Activated T-helper 1 cell treated with anti-CD3 and anti-CD28 coated beads, Interleukin-12 subunit alpha, Interleukin-12 subunit beta, Interleukin-2, Interleukin-4 antibody, amounts not matched to agents 30 ng/mL and 10 ng/mL and 1 ng/mL, durations not matched to agents 14 hours and 24 hours and 36 hours (primary cell): ENCODE results near the gene PAK5. TPM values are rescaled to one million over a fixed set of nuclear protein-coding genes. Genes with fewer than 3 reads are reported as not detected.

ENCODE experiments used
- DNase-seq: peaks from one replicate; pipeline ENCODE4 v3.0.0; 2021; ENCODE audit warnings: low spot score
- H3K27ac Mint-ChIP-seq: one replicate; pipeline ENCODE4 v1.8.0; 2021; ENCODE audit warnings: mild to moderate bottlenecking, mixed read lengths
- H3K27me3 Mint-ChIP-seq: one replicate; pipeline ENCODE4 v1.8.0; 2022; ENCODE audit warnings: mild to moderate bottlenecking, moderate library complexity, mixed read lengths; ENCODE audit not compliant: insufficient read depth
- H3K36me3 Mint-ChIP-seq: one replicate; pipeline ENCODE4 v1.8.0; 2021; ENCODE audit warnings: low read depth, mixed read lengths
- H3K4me1 Mint-ChIP-seq: one replicate; pipeline ENCODE4 v1.8.0; 2021; ENCODE audit warnings: low read depth, mixed read lengths
- H3K4me3 Mint-ChIP-seq: one replicate; pipeline ENCODE4 v1.8.0; 2021; ENCODE audit warnings: mild to moderate bottlenecking, moderate library complexity, mixed read lengths
- H3K9me3 Mint-ChIP-seq: one replicate; pipeline ENCODE4 v1.8.0; 2021; ENCODE audit warnings: mixed read lengths
- intact Hi-C: fragments of 100-400 bp; cut with micrococcal nuclease; formaldehyde crosslinking; loops from one replicate; pipeline ENCODE4 v1.15.1; 2024
- total RNA-seq: library from RNA; stranded (reverse); gene quantifications from 2 replicates; pipeline ENCODE4 v1.2.3, GENCODE V29; 2022

PAK5 gene
- total RNA-seq, result not detected in 2 replicates

GRCh38 chr20:9838378-9839295, at the start of gene PAK5:
Gene PAK5, minus strand, starts transcription at chr20:9839076. Its CDS starts 194,748 bp downstream, at chr20:9644328.
- H3K4me3 Mint-ChIP-seq, result no peak within 1 kb of the TSS
- H3K9me3 Mint-ChIP-seq, result no peaks in the 10 kb centered on the region
- H3K36me3 Mint-ChIP-seq, result no peaks in the 10 kb centered on the region
- no peak for DNase-seq
- H3K27ac Mint-ChIP-seq, result no peak within 1 kb of the TSS
- intact Hi-C loops, result no loop called here
- no peaks in the 10 kb centered on the region for H3K4me1 Mint-ChIP-seq
- H3K27me3 Mint-ChIP-seq, result peaks cover 20% of the 10 kb centered on the region

GRCh38 chr20:9887706-9888105, 48.8 kb upstream of the PAK5 start:
- no peaks in the 10 kb centered on the region for H3K9me3 Mint-ChIP-seq
- H3K27me3 Mint-ChIP-seq, result no peaks in the 10 kb centered on the region
- no peak overlapping the region for H3K27ac Mint-ChIP-seq
- no peaks in the 10 kb centered on the region for H3K4me1 Mint-ChIP-seq
- intact Hi-C loops, result no loop called here
- no peaks in the 10 kb centered on the region for H3K36me3 Mint-ChIP-seq
- no peak overlapping the region for H3K4me3 Mint-ChIP-seq
- DNase-seq, result no peak

GRCh38 chr20:9886227-9886626, 47.4 kb upstream of the PAK5 start:
- no peaks in the 10 kb centered on the region for H3K9me3 Mint-ChIP-seq
- no peaks in the 10 kb centered on the region for H3K27me3 Mint-ChIP-seq
- intact Hi-C loops, result no loop called here
- no peaks in the 10 kb centered on the region for H3K4me1 Mint-ChIP-seq
- no peaks in the 10 kb centered on the region for H3K36me3 Mint-ChIP-seq
- H3K27ac Mint-ChIP-seq, result no peak overlapping the region
- DNase-seq, result no peak
- no peak overlapping the region for H3K4me3 Mint-ChIP-seq

GRCh38 chr20:9884666-9885065, 45.8 kb upstream of the PAK5 start:
- Mint-ChIP-seq H3K9me3 (no peaks in the 10 kb centered on the region), H3K4me1 (no peaks in the 10 kb centered on the region)

GRCh38 chr20:9884061-9884460, 45.2 kb upstream of the PAK5 start:
- intact Hi-C loops, result no loop called here
- no peaks in the 10 kb centered on the region for H3K36me3 Mint-ChIP-seq
- no peaks in the 10 kb centered on the region for H3K27me3 Mint-ChIP-seq
- H3K4me3 Mint-ChIP-seq, result no peak overlapping the region
- H3K4me1 Mint-ChIP-seq, result no peaks in the 10 kb centered on the region
- H3K27ac Mint-ChIP-seq, result no peak overlapping the region
- DNase-seq, result no peak
- H3K9me3 Mint-ChIP-seq, result no peaks in the 10 kb centered on the region

More at GRCh38 chr20:9884666-9885065, 45.8 kb upstream of the PAK5 start:
- Mint-ChIP-seq H3K27me3 (no peaks in the 10 kb centered on the region), H3K27ac (no peak overlapping the region), H3K4me3 (no peak overlapping the region), H3K36me3 (no peaks in the 10 kb centered on the region)
- DNase-seq, result no peak
- intact Hi-C loops, result no loop called here

GRCh38 chr20:9877932-9878495, 39.1 kb upstream of the PAK5 start:
- no peaks in the 10 kb centered on the region for H3K36me3 Mint-ChIP-seq
- intact Hi-C loops, result no loop called here
- no peak overlapping the region for H3K27ac Mint-ChIP-seq
- no peak for DNase-seq
- H3K27me3 Mint-ChIP-seq, result no peaks in the 10 kb centered on the region
- H3K4me3 Mint-ChIP-seq, result no peak overlapping the region
- H3K4me1 Mint-ChIP-seq, result no peaks in the 10 kb centered on the region
- H3K9me3 Mint-ChIP-seq, result no peaks in the 10 kb centered on the region

- no peaks in the 10 kb centered on the region for H3K36me3 Mint-ChIP-seq
- intact Hi-C loops, result no loop called here
Observed at GRCh38 chr20:9867196-9867980, 28.5 kb upstream of the PAK5 start.

GRCh38 chr20:9852566-9852965, 13.7 kb upstream of the PAK5 start:
- intact Hi-C loops, result no loop called here
- no peak overlapping the region for H3K27ac Mint-ChIP-seq
- DNase-seq, result no peak
- no peaks in the 10 kb centered on the region for H3K27me3 Mint-ChIP-seq
- H3K9me3 Mint-ChIP-seq, result no peaks in the 10 kb centered on the region
- no peaks in the 10 kb centered on the region for H3K36me3 Mint-ChIP-seq
- no peak overlapping the region for H3K4me3 Mint-ChIP-seq
- no peaks in the 10 kb centered on the region for H3K4me1 Mint-ChIP-seq

More at GRCh38 chr20:9867196-9867980, 28.5 kb upstream of the PAK5 start:
- no peaks in the 10 kb centered on the region for H3K27me3 Mint-ChIP-seq
- no peaks in the 10 kb centered on the region for H3K4me1 Mint-ChIP-seq
- no peak for DNase-seq
- H3K9me3 Mint-ChIP-seq, result no peaks in the 10 kb centered on the region
- no peak overlapping the region for H3K4me3 Mint-ChIP-seq
- H3K27ac Mint-ChIP-seq, result no peak overlapping the region

GRCh38 chr20:9839626-9840025, 750 bp upstream of the PAK5 start:
- H3K27ac Mint-ChIP-seq, result no peak overlapping the region
- no peak overlapping the region for H3K4me3 Mint-ChIP-seq
- H3K27me3 Mint-ChIP-seq, result peaks cover 20% of the 10 kb centered on the region
- intact Hi-C loops, result no loop called here
- H3K4me1 Mint-ChIP-seq, result no peaks in the 10 kb centered on the region
- H3K9me3 Mint-ChIP-seq, result no peaks in the 10 kb centered on the region
- DNase-seq, result no peak
- H3K36me3 Mint-ChIP-seq, result no peaks in the 10 kb centered on the region

- Mint-ChIP-seq H3K27ac (no peak overlapping the region), H3K36me3 (no peaks in the 10 kb centered on the region), H3K4me1 (no peaks in the 10 kb centered on the region), H3K4me3 (no peak overlapping the region), H3K9me3 (no peaks in the 10 kb centered on the region), H3K27me3 (peaks cover 20% of the 10 kb centered on the region)
- no peak for DNase-seq
- intact Hi-C loops, result no loop called here
Observed at GRCh38 chr20:9838035-9838377, 870 bp downstream of the PAK5 start.

- H3K27me3 Mint-ChIP-seq, result peaks cover 20% of the 10 kb centered on the region
- no peaks in the 10 kb centered on the region for H3K4me1 Mint-ChIP-seq
- intact Hi-C loops, result no loop called here
- H3K4me3 Mint-ChIP-seq, result no peak overlapping the region
- no peak overlapping the region for H3K27ac Mint-ChIP-seq
- no peaks in the 10 kb centered on the region for H3K9me3 Mint-ChIP-seq
- H3K36me3 Mint-ChIP-seq, result no peaks in the 10 kb centered on the region
- DNase-seq, result no peak
Observed at GRCh38 chr20:9837634-9838033, 1.2 kb downstream of the PAK5 start.

- intact Hi-C loops, result no loop called here
- H3K27me3 Mint-ChIP-seq, result peaks cover 19% of the 10 kb centered on the region
- DNase-seq, result no peak
- H3K4me3 Mint-ChIP-seq, result no peak overlapping the region
- H3K4me1 Mint-ChIP-seq, result no peaks in the 10 kb centered on the region
- H3K36me3 Mint-ChIP-seq, result no peaks in the 10 kb centered on the region
- no peak overlapping the region for H3K27ac Mint-ChIP-seq
- no peaks in the 10 kb centered on the region for H3K9me3 Mint-ChIP-seq
Observed at GRCh38 chr20:9835302-9835701, 3.6 kb downstream of the PAK5 start.

GRCh38 chr20:9831032-9831431, 7.8 kb downstream of the PAK5 start:
- H3K36me3 Mint-ChIP-seq, result no peaks in the 10 kb centered on the region
- DNase-seq, result no peak

More at GRCh38 chr20:9831032-9831431, 7.8 kb downstream of the PAK5 start:
- no peaks in the 10 kb centered on the region for H3K9me3 Mint-ChIP-seq
- no peak overlapping the region for H3K27ac Mint-ChIP-seq
- no peaks in the 10 kb centered on the region for H3K4me1 Mint-ChIP-seq
- intact Hi-C loops, result no loop called here
- no peak overlapping the region for H3K4me3 Mint-ChIP-seq
- H3K27me3 Mint-ChIP-seq, result peaks cover 2% of the 10 kb centered on the region
